GM19467 (cell line): ENCODE measurements around the gene ITCH.
"Not testable (repeated sequence)": the region's sequence is repeated elsewhere in the genome, so short reads cannot be mapped to it uniquely, and the experiment has no call there.

Experiments
- ATAC-seq: cut with Tn5 transposase; IDR thresholded peaks from one replicate; pipeline ENCODE4 v1.9.1; 2021; ENCODE audit warnings: mild to moderate bottlenecking, moderate library complexity; ENCODE audit not compliant: unreplicated experiment

ITCH gene

GRCh38 chr20:34363062-34363464 lies at the start of gene ITCH:
Gene ITCH, plus strand, starts transcription at chr20:34363273. Its CDS starts 30,539 bp downstream, at chr20:34393812.
- ATAC-seq, result peak; percentile 91

DNA sequence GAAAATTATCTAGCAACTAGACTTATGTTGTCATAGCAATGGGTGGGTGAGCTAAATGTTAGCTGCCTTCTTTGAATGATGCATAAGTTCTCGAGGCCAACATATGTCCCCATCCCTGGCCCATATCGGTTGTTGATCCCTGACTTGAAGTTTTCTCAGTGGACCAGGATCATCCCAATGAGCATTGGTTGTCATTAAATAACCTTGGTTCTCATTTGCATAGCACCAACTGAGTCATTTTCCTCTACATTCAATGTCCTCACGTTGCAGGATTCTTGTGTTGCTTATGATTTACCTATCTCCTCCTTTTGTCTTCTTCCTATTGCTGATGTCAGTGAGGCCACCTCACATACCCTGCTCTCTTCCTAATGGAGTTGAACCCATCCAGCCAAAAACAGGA lies 47.8 kb upstream of the ITCH start:
- ATAC-seq, result no peak

DNA sequence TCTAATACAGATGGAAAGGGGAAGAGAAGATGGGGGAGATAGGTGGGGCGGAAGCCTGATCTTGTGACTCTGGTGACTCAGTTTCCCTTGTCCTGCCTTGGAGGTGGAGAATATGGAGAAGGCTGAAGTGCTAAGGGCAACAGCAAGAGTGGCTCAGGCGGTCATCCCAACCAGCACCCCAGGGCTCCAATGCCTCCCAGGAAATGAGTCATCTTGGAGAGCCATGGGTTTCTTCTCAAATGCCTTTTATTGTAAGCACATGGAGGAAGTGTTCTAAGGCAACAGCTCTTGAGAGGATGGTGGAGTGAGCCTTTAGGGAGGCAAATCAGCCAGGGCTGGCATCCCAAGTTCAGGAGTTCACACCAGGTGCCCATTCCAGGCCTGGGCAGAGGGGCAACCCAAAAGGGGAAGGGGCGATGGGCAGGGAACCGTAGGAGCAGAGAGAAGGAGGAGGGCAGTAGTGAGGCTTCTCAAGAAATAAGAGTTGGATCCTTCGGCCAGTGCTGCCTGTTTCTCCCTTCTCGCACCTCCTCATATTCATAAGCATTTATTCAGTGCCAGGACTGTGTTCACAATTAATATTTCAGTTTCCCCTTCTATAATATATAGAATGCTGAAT lies 46.8 kb upstream of the ITCH start:
- ATAC-seq, result no peak

DNA sequence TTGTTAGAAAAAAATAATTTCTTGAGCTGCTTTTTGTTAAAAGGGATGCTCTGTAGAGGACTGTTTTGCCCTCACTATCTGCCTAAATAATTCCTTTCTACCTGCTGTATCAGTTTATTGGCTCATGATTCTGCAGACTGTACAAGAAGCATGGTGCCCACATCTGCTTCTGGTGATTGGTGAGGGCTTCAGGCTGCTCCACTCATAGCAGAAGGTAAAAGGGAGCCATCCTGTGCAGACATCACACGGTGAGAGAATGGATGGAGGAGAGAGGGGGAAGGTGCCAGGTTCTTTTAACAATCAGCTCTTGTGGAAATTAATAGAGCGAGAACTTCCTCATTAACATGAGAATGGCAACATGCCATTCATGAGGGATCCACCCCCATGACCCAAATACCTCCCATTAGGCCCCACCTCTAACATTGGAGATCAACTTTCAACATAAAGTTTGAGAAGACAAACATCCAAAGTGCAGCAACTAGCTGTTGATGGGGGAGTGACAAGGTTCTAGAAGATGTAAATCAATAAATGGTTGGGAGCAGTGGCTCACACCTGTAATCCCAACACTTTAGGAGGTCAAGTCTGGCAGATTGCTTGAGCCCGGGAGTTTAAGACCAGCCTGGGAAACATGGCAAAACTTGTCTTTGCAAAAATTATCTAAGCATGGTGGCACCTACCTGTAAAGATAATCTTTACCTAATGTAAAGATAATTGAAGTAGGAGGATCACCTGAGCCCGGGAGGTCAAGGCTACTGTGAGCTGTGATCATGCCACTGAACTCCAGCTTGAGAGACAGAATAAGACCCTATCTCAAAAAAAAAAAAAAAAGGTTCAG lies 44.2 kb upstream of the ITCH start:
- ATAC-seq, result no peak

GRCh38 chr20:34320861-34321260 lies 42.2 kb upstream of the ITCH start:
- no peak for ATAC-seq

- no peak for ATAC-seq
These were observed 40.6 kb upstream of the ITCH start for GRCh38 chr20:34322267-34323105.

- no peak for ATAC-seq
These were observed 38.5 kb upstream of the ITCH start for GRCh38 chr20:34324541-34324940.

DNA sequence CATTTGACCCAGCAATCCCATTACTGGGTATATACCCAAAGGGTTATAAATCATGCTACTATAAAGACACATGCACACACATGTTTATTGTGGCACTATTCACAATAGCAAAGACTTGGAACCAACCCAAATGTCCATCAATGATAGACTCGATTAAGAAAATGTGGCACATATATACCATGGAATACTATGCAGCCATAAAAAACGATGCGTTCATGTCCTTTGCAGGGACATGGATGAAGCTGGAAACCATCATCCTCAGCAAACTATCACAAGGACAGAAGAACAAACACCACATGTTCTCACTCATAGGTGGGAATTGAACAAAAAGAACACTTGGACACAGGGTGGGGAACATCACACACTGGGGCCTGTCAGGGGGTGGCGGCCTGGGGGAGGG lies 34.9 kb upstream of the ITCH start:
- ATAC-seq, result not testable (repeated sequence)

- no peak for ATAC-seq
These were observed 34.0 kb upstream of the ITCH start for GRCh38 chr20:34328928-34329677.

- not testable (repeated sequence) for ATAC-seq
These were observed 32.1 kb upstream of the ITCH start for GRCh38 chr20:34330861-34331544.

DNA sequence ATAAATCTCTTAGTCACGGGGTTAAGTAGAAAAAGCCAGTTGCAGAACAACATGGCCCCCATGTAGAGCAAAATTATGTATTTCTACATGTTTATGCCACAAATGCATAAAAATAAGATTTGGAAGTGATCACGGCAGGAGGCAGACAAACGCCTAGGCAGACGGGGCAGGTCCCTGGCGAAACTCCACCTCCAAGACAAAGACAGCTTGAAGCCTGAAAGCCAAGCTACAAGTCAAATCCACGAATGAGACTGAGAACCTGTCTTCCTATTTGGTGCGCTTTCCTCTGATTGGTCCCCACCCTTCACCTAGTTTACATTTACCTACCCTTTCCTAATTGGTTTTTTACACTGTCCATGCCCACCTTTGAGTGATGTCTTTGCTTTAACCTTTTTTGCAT lies 31.2 kb upstream of the ITCH start:
- no peak for ATAC-seq

DNA sequence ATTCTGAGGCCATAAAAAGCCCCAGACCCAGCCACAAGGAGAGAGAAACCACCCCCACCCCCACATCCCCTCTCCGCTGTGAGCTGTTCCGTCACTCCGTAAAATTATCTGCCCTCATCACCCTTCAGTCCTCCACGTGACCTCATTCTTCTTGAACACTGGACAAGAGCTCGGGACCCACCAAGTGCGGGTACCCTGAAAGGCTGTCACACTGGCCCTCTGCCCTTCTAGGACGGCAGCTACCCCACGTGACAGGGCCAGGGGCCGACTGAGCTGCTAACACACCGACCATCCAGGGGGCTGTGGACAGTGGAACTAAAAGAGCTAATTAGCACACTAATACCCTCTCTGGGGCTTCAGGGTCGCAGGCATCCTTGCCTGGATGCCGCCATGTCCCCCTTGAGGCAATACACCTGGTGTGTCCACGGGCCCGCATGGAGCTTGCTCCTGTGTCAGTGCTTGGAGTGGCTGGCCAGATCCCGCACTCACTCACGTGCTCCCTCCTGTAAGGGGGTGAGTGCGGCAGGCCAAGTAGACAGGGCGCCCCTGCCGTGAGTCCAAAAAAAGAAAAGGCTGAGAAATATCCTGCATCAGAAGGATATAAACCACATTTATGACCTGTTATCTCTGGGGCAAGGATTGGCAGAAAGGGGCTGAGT lies 30.7 kb upstream of the ITCH start:
- ATAC-seq, result no peak

GRCh38 chr20:34333786-34334185 lies 29.3 kb upstream of the ITCH start:
- no peak for ATAC-seq

DNA sequence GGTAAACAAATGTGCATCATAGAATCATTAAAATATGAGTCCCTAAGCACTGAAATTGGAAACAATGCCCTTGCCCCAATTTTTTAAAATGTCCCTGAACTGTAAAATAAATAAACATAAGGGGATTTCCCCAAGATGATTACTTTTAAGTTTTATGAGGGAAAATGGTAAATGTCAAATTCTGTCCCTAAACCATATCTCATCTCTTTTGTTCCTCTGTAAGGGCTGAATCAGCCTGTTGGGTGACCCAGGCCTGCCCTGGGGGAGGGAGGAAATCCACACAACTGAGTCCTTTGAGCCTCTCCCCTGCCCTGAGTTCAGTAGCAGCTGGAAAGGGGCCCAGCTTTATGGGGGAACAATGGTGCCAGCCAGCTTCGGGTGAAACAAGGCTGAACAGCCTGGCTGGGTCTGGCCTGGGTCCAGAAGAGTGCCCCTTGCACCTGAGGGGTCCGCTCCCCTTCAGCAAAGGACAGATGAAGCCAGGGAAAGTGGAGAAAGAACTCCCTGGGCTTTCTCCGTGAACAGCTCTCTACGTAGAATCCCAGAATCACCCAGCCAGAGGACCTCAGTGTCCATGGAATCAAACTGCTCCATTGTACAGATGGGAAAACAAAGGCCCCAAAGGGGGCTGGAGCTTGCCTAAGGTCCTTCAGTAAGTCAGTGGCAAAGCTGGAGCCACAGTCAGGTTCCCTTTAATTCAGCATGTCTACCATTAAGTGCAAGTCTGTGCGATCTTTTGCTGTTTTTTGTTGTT lies 28.2 kb upstream of the ITCH start:
- no peak for ATAC-seq

- no peak for ATAC-seq
These were observed 25.5 kb upstream of the ITCH start for GRCh38 chr20:34337544-34337943.

GRCh38 chr20:34337982-34338726 lies 24.9 kb upstream of the ITCH start:
- ATAC-seq, result no peak

- not testable (repeated sequence) for ATAC-seq
These were observed 22.3 kb upstream of the ITCH start for GRCh38 chr20:34340726-34341125.

- ATAC-seq, result not testable (repeated sequence)
These were observed 21.9 kb upstream of the ITCH start for GRCh38 chr20:34341199-34341598.
